ENCODE results near the gene TEX48.

TEX48 gene

GRCh38 chr9:114723931-114724330 is 41.9 kb upstream of the TEX48 start:
- Histone ChIP-seq H3K4me3 (ENCODE audit: low read depth, low read length) (no peak overlapping the region), H3K36me3 (ENCODE audit: control insufficient read depth in 2 of 2, insufficient read depth in 1 of 2, low read length in 2 of 2) (no peaks in the 10 kb centered on the region), H3K9me3 (ENCODE audit: control insufficient read depth, insufficient read depth, low read depth, low read length) (no peaks in the 10 kb centered on the region), H3K4me1 (ENCODE audit: control insufficient read depth, insufficient read depth, low read length) (no peaks in the 10 kb centered on the region), H3K27ac (ENCODE audit: extremely low read depth, low read depth, low read length) (no peak overlapping the region)
- ChIA-PET CTCF (interaction anchor here (0.6 to 2.3 kb wide), 6 partner anchors 19 to 809 kb away, joined by 3 to 16 read pairs (median 5); partner anchors contain the start of gene TEX48), POLR2A (no interaction called here)
- no peak for TF ChIP-seq HOXC10 (CRISPR knock-in tag; IDR thresholded peaks at IDR 0.05)
- no peak for TF ChIP-seq ZNF133 (tag by site-specific recombination; IDR thresholded peaks at IDR 0.05)
- TF ChIP-seq ZNF112 (tag by site-specific recombination; IDR thresholded peaks at IDR 0.05) = no peak
- no peak for TF ChIP-seq SP7 (tag by site-specific recombination; IDR thresholded peaks at IDR 0.05)
- TF ChIP-seq ZXDB (tag by site-specific recombination; IDR thresholded peaks at IDR 0.05) = no peak
- no peak for TF ChIP-seq ZBTB10 (tag by site-specific recombination; IDR thresholded peaks at IDR 0.05)
- no peak for TF ChIP-seq ZNF169 (tag by site-specific recombination; IDR thresholded peaks at IDR 0.05)
- no peak for TF ChIP-seq CTCF (tag by site-specific recombination; IDR thresholded peaks at IDR 0.05)
- no peak for TF ChIP-seq ZNF423 (tag by site-specific recombination; IDR thresholded peaks at IDR 0.05)
- TF ChIP-seq PATZ1 (tag by site-specific recombination; IDR thresholded peaks at IDR 0.05) = no peak
- TF ChIP-seq ZNF174 (tag by site-specific recombination; IDR thresholded peaks at IDR 0.05) = no peak
- no peak for TF ChIP-seq MZF1 (tag by site-specific recombination; IDR thresholded peaks at IDR 0.05; ENCODE audit: borderline replicate concordance)
- TF ChIP-seq ZNF433 (tag by site-specific recombination; IDR thresholded peaks at IDR 0.05; ENCODE audit: low read depth) = no peak
- TF ChIP-seq ZNF549 (tag by site-specific recombination; IDR thresholded peaks at IDR 0.05) = no peak
- TF ChIP-seq AEBP2 (tag by site-specific recombination; IDR thresholded peaks at IDR 0.05; ENCODE audit: borderline replicate concordance) = no peak

- POLR2A ChIA-PET = no interaction called here
- no peaks in the 10 kb centered on the region for H3K36me3 ChIP-seq (ENCODE audit: control insufficient read depth in 2 of 2, insufficient read depth in 1 of 2, low read length in 2 of 2)
- no peaks in the 10 kb centered on the region for H3K9me3 ChIP-seq (ENCODE audit: control insufficient read depth, insufficient read depth, low read depth, low read length)
- TF ChIP-seq ZNF292 (tag by site-specific recombination; IDR thresholded peaks at IDR 0.05; ENCODE audit: borderline replicate concordance, low read depth) (no peak), SCRT2 (tag by site-specific recombination; IDR thresholded peaks at IDR 0.05) (peak; percentile 53)
- H3K4me3 ChIP-seq (ENCODE audit: low read depth, low read length) = no peak overlapping the region
- H3K27ac ChIP-seq (ENCODE audit: extremely low read depth, low read depth, low read length) = no peak overlapping the region
- CTCF ChIA-PET = interaction anchor here (0.6 to 4.1 kb wide), 5 partner anchors 41 to 355 kb away, joined by 3 to 22 read pairs (median 3); partner anchors contain the start of gene TEX48
- 0 out of 2 replicates have a peak, but pooled peaks cover 2% of the 10 kb centered on the region for H3K4me1 ChIP-seq (ENCODE audit: control insufficient read depth, insufficient read depth, low read length)
These were observed 41.1 kb upstream of the TEX48 start for GRCh38 chr9:114722937-114723620.

Measured in HEK293 (cell line).